Measurements from ENCODE around the gene DYNLT3. TPM values are rescaled to one million over a fixed set of nuclear protein-coding genes. Genes with fewer than 3 reads are reported as not detected.

DYNLT3 gene
- polyA plus RNA-seq, 1 donor from 2014 or later, result 29.1 TPM

DNA sequence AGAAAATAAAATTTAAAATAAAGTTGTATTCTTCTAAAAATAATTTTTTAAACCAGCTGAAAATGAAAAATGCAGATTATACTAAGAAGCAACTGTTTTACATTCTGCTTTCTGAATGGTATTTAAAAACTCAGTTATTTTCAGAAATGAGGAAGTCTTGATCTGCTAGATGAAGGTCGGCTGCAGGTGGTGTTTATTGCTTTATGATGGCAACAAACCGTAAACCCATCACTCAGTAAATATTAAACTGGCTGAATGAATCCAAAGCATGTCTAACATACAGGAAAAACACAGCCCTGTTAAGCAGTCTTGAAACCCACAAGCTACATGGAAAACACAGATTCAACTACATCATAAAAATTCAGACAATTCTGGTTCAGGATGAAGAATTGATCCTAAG lies 29.3 kb downstream of the DYNLT3 start:
- H3K27ac Mint-ChIP-seq, result peak overlapping the region; percentile 87 to 97 (median 96)

DNA sequence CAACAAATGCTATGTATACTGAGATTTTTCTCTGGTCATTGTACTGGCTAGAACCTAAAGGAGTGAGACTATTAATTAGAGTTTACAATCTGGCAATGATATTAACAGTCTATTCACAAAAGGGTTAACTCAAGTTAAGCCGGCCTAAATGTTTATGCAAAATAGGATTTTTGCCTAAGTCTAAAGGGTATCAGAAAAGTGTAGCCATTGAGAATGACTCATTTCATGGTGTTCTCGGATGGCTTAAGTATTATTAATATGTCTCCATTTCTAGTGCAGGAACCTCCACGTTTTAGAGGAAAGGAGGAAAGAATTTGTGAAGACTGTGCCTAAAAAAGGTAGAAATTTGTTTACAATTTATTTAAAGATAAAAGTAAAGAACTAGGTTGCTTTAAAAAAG lies 29.8 kb downstream of the DYNLT3 start:
- H3K4me1 Mint-ChIP-seq, result peaks cover 49 to 54% (median 50%) of the 10 kb centered on the region in 3 donors
- H3K4me3 Mint-ChIP-seq, result peak overlapping the region; percentile 80 to 94 (median 83)
- peak overlapping the region; percentile 87 to 96 (median 96) for H3K27ac Mint-ChIP-seq
- no peaks in the 10 kb centered on the region for H3K9me3 Mint-ChIP-seq
- H3K27me3 Mint-ChIP-seq, result peaks cover 3% of the 10 kb centered on the region
- H3K36me3 Mint-ChIP-seq, result no peaks in the 10 kb centered on the region

More for the DNA sequence above, 29.3 kb downstream of the DYNLT3 start:
- Mint-ChIP-seq H3K9me3 (no peaks in the 10 kb centered on the region), H3K36me3 (no peaks in the 10 kb centered on the region), H3K27me3 (peaks cover 3% of the 10 kb centered on the region), H3K4me1 (peaks cover 48 to 52% (median 49%) of the 10 kb centered on the region in 3 donors), H3K4me3 (peak overlapping the region; percentile 80 to 94 (median 86))

DNA sequence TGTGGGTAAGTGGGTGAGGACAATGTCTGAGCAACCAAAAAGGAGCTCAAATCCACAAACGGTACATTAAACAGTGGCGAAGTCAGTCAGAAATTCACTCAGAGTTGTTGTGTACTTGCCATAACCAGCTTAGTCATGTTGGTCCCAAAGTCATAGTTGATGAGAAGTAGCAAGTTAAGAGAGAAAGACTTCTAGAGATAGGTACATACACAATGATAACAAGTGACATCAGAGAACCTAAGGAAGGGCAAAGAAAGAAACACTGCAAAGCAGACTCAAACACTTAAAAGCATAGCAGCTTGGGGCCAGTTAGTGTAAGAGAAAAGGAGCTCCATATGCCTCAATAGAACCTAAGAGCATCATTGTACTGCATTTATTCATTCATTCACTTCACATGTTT lies 30.2 kb downstream of the DYNLT3 start:
- no peaks in the 10 kb centered on the region for H3K9me3 Mint-ChIP-seq
- peak overlapping the region; percentile 87 to 96 (median 96) for H3K27ac Mint-ChIP-seq
- peaks cover 50 to 55% (median 54%) of the 10 kb centered on the region in 3 donors for H3K4me1 Mint-ChIP-seq
- peak overlapping the region; percentile 67 to 85 (median 80) for H3K4me3 Mint-ChIP-seq
- peaks cover 4% of the 10 kb centered on the region for H3K27me3 Mint-ChIP-seq
- H3K36me3 Mint-ChIP-seq, result no peaks in the 10 kb centered on the region

DNA sequence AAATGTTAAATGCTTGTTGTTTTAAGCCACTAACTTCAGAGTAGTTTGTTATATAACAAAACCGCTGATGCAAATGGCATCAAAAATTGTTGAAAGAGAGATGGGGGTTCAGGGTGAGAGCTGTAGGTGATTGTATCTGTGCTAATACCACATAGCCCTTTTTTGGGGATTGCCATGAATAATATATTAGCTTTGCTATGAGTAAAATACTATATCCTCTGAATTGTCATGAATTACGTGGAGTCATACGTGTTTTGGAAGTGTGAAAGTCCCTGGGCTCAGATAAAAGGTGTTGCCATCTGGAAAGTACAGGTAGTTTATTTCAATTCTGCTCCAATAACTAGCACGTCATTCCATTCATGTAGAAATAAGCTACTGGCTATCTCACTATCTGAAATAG lies 30.6 kb downstream of the DYNLT3 start:
- peak overlapping the region; percentile 87 to 96 (median 96) for H3K27ac Mint-ChIP-seq
- H3K4me1 Mint-ChIP-seq, result peaks cover 54 to 59% (median 57%) of the 10 kb centered on the region in 3 donors
- peak overlapping the region; percentile 67 to 85 (median 80) for H3K4me3 Mint-ChIP-seq
- no peaks in the 10 kb centered on the region for H3K9me3 Mint-ChIP-seq
- H3K36me3 Mint-ChIP-seq, result no peaks in the 10 kb centered on the region
- H3K27me3 Mint-ChIP-seq, result peaks cover 5% of the 10 kb centered on the region

DNA sequence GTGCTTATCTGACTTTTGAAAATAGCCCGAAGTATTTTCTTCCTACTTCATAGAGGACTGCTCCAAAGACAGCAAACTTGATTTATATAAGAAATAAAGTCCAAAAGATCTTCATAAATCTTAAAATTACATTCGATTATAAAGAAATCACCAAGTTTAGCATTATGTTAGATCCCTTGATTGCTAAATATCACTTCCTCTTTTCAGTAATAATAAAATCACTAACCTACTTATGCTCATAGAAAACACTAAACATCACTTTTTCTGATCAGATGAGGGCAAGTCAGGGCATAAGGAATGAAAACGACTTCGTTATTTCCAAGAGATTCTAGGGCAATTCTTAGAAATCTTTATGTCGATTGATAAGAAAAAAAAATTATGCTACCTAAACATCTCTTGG lies 32.0 kb downstream of the DYNLT3 start:
- Mint-ChIP-seq H3K4me1 (peaks cover 58 to 68% (median 63%) of the 10 kb centered on the region in 3 donors), H3K27me3 (peaks cover 5% of the 10 kb centered on the region), H3K4me3 (peak overlapping the region in 3 of 4 donors; percentile 23 to 72 (median 64)), H3K36me3 (no peaks in the 10 kb centered on the region), H3K27ac (peak overlapping the region; percentile 48 to 95 (median 61)), H3K9me3 (no peaks in the 10 kb centered on the region)

DNA sequence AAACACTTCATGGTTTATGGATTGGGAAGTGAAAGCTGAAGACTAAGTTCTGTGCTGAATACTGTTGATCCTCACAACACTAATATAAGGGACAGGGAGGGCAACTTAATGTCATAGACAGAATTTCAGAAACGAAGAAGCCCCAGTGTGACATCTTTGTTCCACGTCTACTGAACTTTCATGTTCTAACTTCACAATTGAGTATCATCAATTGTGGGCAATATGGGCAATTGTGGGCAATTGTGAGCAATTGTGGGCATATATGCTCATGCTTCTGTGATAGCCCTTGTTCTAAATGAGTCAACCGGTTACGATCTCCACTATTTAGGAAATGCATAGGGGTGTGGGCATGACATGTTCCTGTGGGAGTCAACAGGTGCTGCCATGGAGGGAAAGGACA lies 33.8 kb downstream of the DYNLT3 start:
- peak overlapping the region in 3 of 4 donors; percentile 4 to 29 (median 28) for H3K4me3 Mint-ChIP-seq
- H3K4me1 Mint-ChIP-seq, result peaks cover 50 to 71% (median 67%) of the 10 kb centered on the region in 3 donors
- H3K36me3 Mint-ChIP-seq, result no peaks in the 10 kb centered on the region

DNA sequence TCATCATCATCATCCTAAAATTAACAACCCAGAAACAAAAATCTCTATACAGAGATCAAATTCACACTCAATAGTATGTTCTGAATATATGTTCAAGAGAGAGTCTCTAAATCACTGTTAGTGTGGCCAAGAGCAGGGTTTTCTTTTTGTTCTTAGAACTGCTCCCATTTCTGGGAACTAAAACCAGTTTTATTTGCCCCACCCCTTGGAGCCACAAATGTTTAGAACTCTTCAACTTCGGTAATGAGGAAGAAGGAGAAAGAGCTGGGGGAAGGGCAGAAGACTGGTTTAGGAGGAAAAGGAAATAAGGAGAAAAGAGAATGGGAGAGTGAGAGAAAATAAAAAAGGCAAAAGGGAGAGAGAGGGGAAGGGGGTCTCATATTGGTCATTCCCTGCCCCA lies 35.3 kb downstream of the DYNLT3 start:
- Mint-ChIP-seq H3K27me3 (peaks cover 3% of the 10 kb centered on the region), H3K4me1 (peaks cover 44 to 61% (median 59%) of the 10 kb centered on the region in 3 donors), H3K27ac (peak overlapping the region in 2 of 3 donors; percentile 44 to 74), H3K4me3 (no peak overlapping the region), H3K36me3 (no peaks in the 10 kb centered on the region), H3K9me3 (no peaks in the 10 kb centered on the region)

More for the DNA sequence above, 33.8 kb downstream of the DYNLT3 start:
- Mint-ChIP-seq H3K27ac (peak overlapping the region in 2 of 3 donors; percentile 46 to 74), H3K27me3 (peaks cover 5% of the 10 kb centered on the region), H3K9me3 (no peaks in the 10 kb centered on the region)

DNA sequence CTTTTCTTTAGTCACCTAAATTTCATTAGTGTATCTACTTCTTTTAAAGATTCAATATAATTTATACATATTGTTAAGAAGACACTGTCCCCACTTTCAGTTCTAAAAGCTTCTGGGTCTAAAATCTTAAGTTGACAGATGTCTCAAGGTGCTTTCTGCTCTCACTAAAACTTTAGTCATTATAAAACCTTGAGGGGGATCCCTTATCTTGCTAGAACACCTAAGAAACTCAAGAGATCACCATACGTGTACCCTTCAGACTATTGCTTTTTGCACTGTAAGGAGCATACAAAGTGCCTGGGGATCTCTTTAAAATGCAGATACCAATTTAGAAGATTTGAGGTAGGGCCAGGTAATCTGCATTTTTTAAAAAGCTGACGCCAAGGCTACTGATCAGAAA lies 37.4 kb downstream of the DYNLT3 start:
- Mint-ChIP-seq H3K9me3 (no peaks in the 10 kb centered on the region), H3K4me3 (peak overlapping the region in 1 of 4 donors; percentile 29), H3K36me3 (peaks cover 1% of the 10 kb centered on the region), H3K27ac (peak overlapping the region in 1 of 3 donors; percentile 6), H3K4me1 (peaks cover 40 to 41% (median 41%) of the 10 kb centered on the region in 3 donors), H3K27me3 (peaks cover 1% of the 10 kb centered on the region)

DNA sequence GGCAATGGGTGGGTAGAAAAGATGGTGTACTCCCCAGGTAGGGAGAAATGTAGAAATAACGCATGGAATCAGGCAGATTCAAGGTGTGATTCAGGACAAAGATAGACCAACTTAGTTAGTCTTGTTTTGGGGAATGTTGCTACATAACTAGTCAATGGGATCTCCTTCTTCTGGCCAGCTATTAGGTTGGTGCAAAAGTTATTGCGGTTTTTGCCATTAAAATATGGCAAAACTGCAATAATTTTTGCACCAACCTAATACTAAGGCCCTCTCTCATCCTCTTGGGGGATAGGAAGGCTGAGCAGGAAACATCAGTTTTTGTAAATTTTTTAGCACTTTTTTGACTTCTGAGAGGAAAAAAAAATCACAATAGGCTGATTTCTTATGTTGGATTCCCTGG lies 44.3 kb downstream of the DYNLT3 start:
- H3K4me1 Mint-ChIP-seq, result peaks cover 12 to 21% (median 13%) of the 10 kb centered on the region in 3 donors
- no peaks in the 10 kb centered on the region for H3K27me3 Mint-ChIP-seq
- no peaks in the 10 kb centered on the region for H3K9me3 Mint-ChIP-seq
- peak overlapping the region in 2 of 3 donors; percentile 18 to 63 for H3K27ac Mint-ChIP-seq
- peaks cover 1% of the 10 kb centered on the region for H3K36me3 Mint-ChIP-seq
- H3K4me3 Mint-ChIP-seq, result no peak overlapping the region

DNA sequence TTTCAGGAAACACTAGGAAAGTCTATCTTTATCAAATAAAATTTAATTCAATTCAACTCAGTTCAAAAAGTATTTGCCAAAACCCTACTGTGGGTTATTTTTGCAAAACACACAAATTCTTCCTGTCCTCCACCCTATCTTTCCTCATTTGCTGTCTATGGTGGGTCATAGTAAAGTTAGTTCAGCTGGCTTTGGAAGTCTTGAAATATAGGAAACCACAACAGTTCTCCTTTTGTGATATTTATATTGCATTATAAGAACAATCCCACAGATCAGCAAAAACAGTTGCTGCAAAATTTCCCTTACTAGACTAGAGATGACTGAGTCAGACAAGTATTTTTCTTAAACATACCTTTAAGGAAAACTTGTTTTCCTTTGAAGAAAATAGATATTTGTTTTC lies 45.3 kb downstream of the DYNLT3 start:
- H3K27me3 Mint-ChIP-seq, result no peaks in the 10 kb centered on the region
- H3K9me3 Mint-ChIP-seq, result no peaks in the 10 kb centered on the region
- H3K36me3 Mint-ChIP-seq, result peaks cover 1% of the 10 kb centered on the region
- H3K4me3 Mint-ChIP-seq, result no peak overlapping the region
- H3K27ac Mint-ChIP-seq, result no peak overlapping the region
- H3K4me1 Mint-ChIP-seq, result peaks cover 17 to 31% (median 18%) of the 10 kb centered on the region in 3 donors

DNA sequence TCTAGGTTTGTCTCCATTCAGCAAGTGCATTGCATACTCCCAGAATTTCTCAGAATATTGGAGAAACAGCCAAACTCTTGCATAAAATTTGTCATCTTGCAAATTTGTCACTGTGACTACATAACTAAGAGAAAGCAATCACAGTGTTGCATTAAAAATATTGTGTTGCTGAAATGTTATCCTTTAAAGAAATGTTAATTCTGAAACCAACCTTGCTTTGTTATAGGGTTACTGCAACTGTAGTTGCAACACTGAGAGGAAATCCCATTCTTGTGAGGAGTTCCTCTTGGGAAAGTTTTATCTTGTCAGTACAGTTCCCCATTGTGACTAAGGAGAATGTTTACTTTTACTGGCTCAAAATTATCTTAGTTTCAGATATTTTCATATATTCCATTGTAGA lies 46.7 kb downstream of the DYNLT3 start:
- no peak overlapping the region for H3K4me3 Mint-ChIP-seq
- no peaks in the 10 kb centered on the region for H3K9me3 Mint-ChIP-seq
- H3K4me1 Mint-ChIP-seq, result peaks cover 25 to 44% (median 27%) of the 10 kb centered on the region in 3 donors
- H3K27me3 Mint-ChIP-seq, result no peaks in the 10 kb centered on the region
- no peak overlapping the region for H3K27ac Mint-ChIP-seq
- H3K36me3 Mint-ChIP-seq, result peaks cover 4% of the 10 kb centered on the region

DNA sequence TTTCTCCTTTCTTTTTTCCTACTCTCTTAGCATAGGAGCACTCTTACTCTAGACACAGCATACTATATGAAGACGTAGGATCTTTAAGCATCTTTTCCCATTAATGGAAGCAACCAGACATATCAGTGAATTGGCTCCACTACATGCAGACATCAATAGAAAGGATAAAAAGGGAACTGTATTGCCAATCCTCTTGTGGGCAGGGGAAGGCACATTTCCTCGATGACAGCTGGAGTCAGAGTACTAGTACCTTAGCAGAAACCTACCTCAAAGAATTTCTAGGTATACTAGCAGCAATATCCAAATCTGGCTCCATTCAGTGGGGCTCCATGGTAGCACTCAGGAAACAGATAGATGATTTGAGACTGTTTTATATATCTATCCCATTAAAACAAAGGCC lies 47.4 kb downstream of the DYNLT3 start:
- H3K4me3 Mint-ChIP-seq, result no peak overlapping the region
- H3K27ac Mint-ChIP-seq, result peak overlapping the region in 1 of 3 donors; percentile 27
- H3K27me3 Mint-ChIP-seq, result no peaks in the 10 kb centered on the region
- H3K36me3 Mint-ChIP-seq, result peaks cover 6% of the 10 kb centered on the region
- H3K9me3 Mint-ChIP-seq, result no peaks in the 10 kb centered on the region
- H3K4me1 Mint-ChIP-seq, result peaks cover 31 to 52% (median 35%) of the 10 kb centered on the region in 3 donors

DNA sequence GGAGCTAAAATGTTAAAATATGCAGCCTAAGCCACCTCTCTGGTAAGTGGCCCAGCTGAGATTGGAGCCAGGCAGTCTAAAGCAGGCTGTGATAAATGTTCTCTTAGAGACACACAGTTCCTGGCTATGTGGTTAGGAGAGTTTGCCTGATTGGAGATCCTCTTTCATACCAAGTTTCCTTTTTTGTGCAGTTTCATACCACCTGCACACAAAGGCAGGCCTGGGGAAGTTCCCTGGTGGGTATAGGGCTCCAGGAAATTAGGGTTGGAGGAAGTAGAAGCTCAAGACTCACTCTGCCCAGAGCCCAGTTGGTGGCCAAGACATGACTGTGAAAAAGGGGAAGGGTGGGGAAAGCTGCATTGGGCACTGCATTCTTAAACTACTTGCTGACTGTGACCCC lies 50.6 kb downstream of the DYNLT3 start:
- Mint-ChIP-seq H3K9me3 (no peaks in the 10 kb centered on the region), H3K27me3 (no peaks in the 10 kb centered on the region), H3K4me1 (peaks cover 43 to 71% (median 52%) of the 10 kb centered on the region in 3 donors), H3K4me3 (peak overlapping the region; percentile 15 to 89 (median 64)), H3K36me3 (peaks cover 6% of the 10 kb centered on the region), H3K27ac (peak overlapping the region; percentile 9 to 86 (median 74))

DNA sequence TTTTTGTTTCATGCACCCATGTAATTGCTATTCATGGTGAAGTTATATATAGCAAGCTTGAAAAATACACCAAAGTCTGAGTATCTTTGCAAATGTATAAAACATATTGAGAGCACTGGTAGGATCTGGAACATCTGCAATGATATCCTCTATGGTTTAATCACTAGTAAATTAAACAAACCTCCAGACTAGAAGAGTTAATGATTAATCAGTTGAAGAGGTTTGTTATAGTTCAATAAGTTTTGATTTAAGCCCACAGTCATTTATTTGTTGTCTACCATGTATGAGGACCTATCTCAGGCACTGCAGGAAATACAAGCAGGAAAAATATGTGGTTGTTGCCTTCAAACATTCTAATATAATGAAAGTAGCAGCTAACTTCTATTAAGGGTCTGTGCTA lies 51.1 kb downstream of the DYNLT3 start:
- Mint-ChIP-seq H3K27me3 (no peaks in the 10 kb centered on the region), H3K9me3 (no peaks in the 10 kb centered on the region), H3K36me3 (peaks cover 6% of the 10 kb centered on the region), H3K4me3 (peak overlapping the region; percentile 15 to 89 (median 64)), H3K27ac (peak overlapping the region in 2 of 3 donors; percentile 9 to 74), H3K4me1 (peaks cover 43 to 74% (median 55%) of the 10 kb centered on the region in 3 donors)
